Thymus (tissue), 11 donors: ENCODE data around the gene CELF2. TPM values are rescaled to one million over a fixed set of nuclear protein-coding genes. Genes with fewer than 3 reads are reported as not detected.

Experiments
- DNase-seq, 9 donors: peaks; one replicate each; pipeline ENCODE4 v3.0.0-alpha.2; 2013; ENCODE audit warnings: low spot score in 9 of 9, low read depth in 6 of 9, missing footprints in 1 of 9
- H3K27ac ChIP-seq, 2 donors: one replicate each; pipeline ENCODE4 v1.5.1; 2013; ENCODE audit warnings: control low read depth in 1 of 2, low read depth in 1 of 2, low read length in 1 of 2, mild to moderate bottlenecking in 1 of 2, moderate library complexity in 1 of 2
- H3K27me3 ChIP-seq, 2 donors: one replicate each; pipeline ENCODE4 v1.5.1; 2013; ENCODE audit warnings: low read length in 1 of 2; ENCODE audit not compliant: control insufficient read depth in 2 of 2, insufficient read depth in 1 of 2
- H3K36me3 ChIP-seq, 2 donors: one replicate each; pipeline ENCODE4 v1.5.1; 2013; ENCODE audit warnings: low read length in 1 of 2, mild to moderate bottlenecking in 1 of 2, moderate library complexity in 1 of 2; ENCODE audit not compliant: control insufficient read depth in 2 of 2, insufficient read depth in 2 of 2
- H3K4me1 ChIP-seq, 2 donors: one replicate each; pipeline ENCODE4 v1.5.1; 2013; ENCODE audit warnings: low read length in 2 of 2; ENCODE audit not compliant: control insufficient read depth in 2 of 2, insufficient read depth in 2 of 2
- H3K4me3 ChIP-seq, 2 donors: one replicate each; pipeline ENCODE4 v1.5.1; 2013; ENCODE audit warnings: low read length in 2 of 2, control low read depth in 1 of 2, mild to moderate bottlenecking in 1 of 2
- H3K9me3 ChIP-seq, 2 donors: one replicate each; pipeline ENCODE4 v1.5.1; 2013; ENCODE audit warnings: low read length in 1 of 2, mild to moderate bottlenecking in 1 of 2; ENCODE audit not compliant: control insufficient read depth in 2 of 2, insufficient read depth in 1 of 2
- WGBS: extraction: QIAGEN DNeasy Blood & Tissue Kit; methylation state at CpG from one replicate; pipeline ENCODE4 v1.1.7; 2013; 5-methylcytosine and 5-hydroxymethylcytosine counted together
- polyA plus RNA-seq: library from polyadenylated mRNA; stranded (reverse); fragments of 200-250 nt; gene quantifications from one replicate; pipeline ENCODE4 v1.2.3, GENCODE V29; 2013
- total RNA-seq: library from RNA; stranded (reverse); fragments of 120-200 nt; gene quantifications from one replicate; pipeline ENCODE4 v1.2.4, GENCODE V29; 2013
- donor health status: healthy.

CELF2 gene
- total and polyA plus RNA-seq, 2 donors: 42.4 to 48.1 TPM

- Histone ChIP-seq H3K27ac (peak overlapping the region; percentile 25 to 69), H3K27me3 (no peaks in the 10 kb centered on the region), H3K36me3 (peaks cover 34 to 50% of the 10 kb centered on the region in 2 donors), H3K9me3 (no peaks in the 10 kb centered on the region), H3K4me3 (no peak overlapping the region), H3K4me1 (peaks cover 29 to 58% of the 10 kb centered on the region in 2 donors)
- DNase-seq: peak in 5 of 9 donors; percentile 26 to 62 (median 41)
- WGBS: 66% methylated on average over 25 of the region's 25 CpGs
Observed at GRCh38 chr10:11242443-11243387, 225.0 kb downstream of the CELF2 start.

- no peak for DNase-seq
- no peaks in the 10 kb centered on the region for H3K9me3 ChIP-seq
- H3K27ac ChIP-seq: no peak overlapping the region
- peaks cover 41 to 57% of the 10 kb centered on the region in 2 donors for H3K36me3 ChIP-seq
- H3K27me3 ChIP-seq: no peaks in the 10 kb centered on the region
- peaks cover 29 to 61% of the 10 kb centered on the region in 2 donors for H3K4me1 ChIP-seq
- no peak overlapping the region for H3K4me3 ChIP-seq
- WGBS: 95% methylated on average over 12 of the region's 12 CpGs
Observed at GRCh38 chr10:11243425-11244222, 226.0 kb downstream of the CELF2 start.

- H3K4me3 ChIP-seq: no peak overlapping the region
- 57% methylated on average over 2 of the region's 2 CpGs for WGBS
- H3K9me3 ChIP-seq: no peaks in the 10 kb centered on the region
- H3K27ac ChIP-seq: peak overlapping the region in 1 of 2 donors; percentile 67
- DNase-seq: no peak
- H3K4me1 ChIP-seq: peaks cover 25 to 61% of the 10 kb centered on the region in 2 donors
- H3K36me3 ChIP-seq: peaks cover 55 to 69% of the 10 kb centered on the region in 2 donors
- no peaks in the 10 kb centered on the region for H3K27me3 ChIP-seq
Observed at GRCh38 chr10:11245095-11245479, 227.4 kb downstream of the CELF2 start.

- Histone ChIP-seq H3K9me3 (no peaks in the 10 kb centered on the region), H3K27ac (peak overlapping the region in 1 of 2 donors; percentile 67), H3K36me3 (peaks cover 60 to 71% of the 10 kb centered on the region in 2 donors), H3K27me3 (no peaks in the 10 kb centered on the region), H3K4me1 (peaks cover 25 to 61% of the 10 kb centered on the region in 2 donors), H3K4me3 (no peak overlapping the region)
- DNase-seq: peak in 1 of 9 donors; percentile 56
- WGBS: 91% methylated on average over 8 of the region's 8 CpGs
Observed at GRCh38 chr10:11245510-11245909, 227.8 kb downstream of the CELF2 start.

GRCh38 chr10:11245981-11246590 is 228.4 kb downstream of the CELF2 start:
- over 99% methylated on average over 9 of the region's 9 CpGs for WGBS

GRCh38 chr10:11246752-11247467 is 229.2 kb downstream of the CELF2 start:
- peaks cover 18 to 56% of the 10 kb centered on the region in 2 donors for H3K4me1 ChIP-seq
- H3K27me3 ChIP-seq: no peaks in the 10 kb centered on the region
- H3K27ac ChIP-seq: peak overlapping the region; percentile 37 to 64
- H3K36me3 ChIP-seq: peaks cover 73 to 85% of the 10 kb centered on the region in 2 donors
- no peaks in the 10 kb centered on the region for H3K9me3 ChIP-seq
- no peak for DNase-seq
- no peak overlapping the region for H3K4me3 ChIP-seq
- WGBS: 94% methylated on average over 24 of the region's 24 CpGs

More at GRCh38 chr10:11245981-11246590, 228.4 kb downstream of the CELF2 start:
- DNase-seq: peak in 1 of 9 donors; percentile 48
- no peaks in the 10 kb centered on the region for H3K9me3 ChIP-seq
- H3K27ac ChIP-seq: peak overlapping the region in 1 of 2 donors; percentile 67
- H3K27me3 ChIP-seq: no peaks in the 10 kb centered on the region
- peaks cover 22 to 59% of the 10 kb centered on the region in 2 donors for H3K4me1 ChIP-seq
- H3K36me3 ChIP-seq: peaks cover 64 to 77% of the 10 kb centered on the region in 2 donors
- no peak overlapping the region for H3K4me3 ChIP-seq

GRCh38 chr10:11249152-11249807 is 231.6 kb downstream of the CELF2 start:
- no peak for DNase-seq
- Histone ChIP-seq H3K27me3 (no peaks in the 10 kb centered on the region), H3K9me3 (no peaks in the 10 kb centered on the region), H3K36me3 (peaks cover 79 to 89% of the 10 kb centered on the region in 2 donors), H3K4me3 (no peak overlapping the region), H3K27ac (no peak overlapping the region), H3K4me1 (peaks cover 8 to 35% of the 10 kb centered on the region in 2 donors)
- WGBS: 91% methylated on average over 10 of the region's 10 CpGs

GRCh38 chr10:11249808-11250195 is 232.1 kb downstream of the CELF2 start:
- H3K36me3 ChIP-seq: peaks cover 82 to 91% of the 10 kb centered on the region in 2 donors
- no peaks in the 10 kb centered on the region for H3K9me3 ChIP-seq
- WGBS: 96% methylated on average over 2 of the region's 2 CpGs
- H3K27me3 ChIP-seq: no peaks in the 10 kb centered on the region
- H3K4me1 ChIP-seq: peaks cover 8 to 30% of the 10 kb centered on the region in 2 donors
- peak overlapping the region in 1 of 2 donors; percentile 26 for H3K27ac ChIP-seq
- DNase-seq: no peak
- no peak overlapping the region for H3K4me3 ChIP-seq
